DLD1 (cell line): ENCODE measurements around the gene CCNA2.

ENCODE experiments used
- in situ Hi-C: cut with HindIII; loops from 2 replicates; pipeline ENCODE4 v1.10.0; 2017; ENCODE audit warnings: low sequenced_read_pairs

CCNA2 gene

GRCh38 chr4:121823505-121824170, at the start of gene CCNA2:
Gene CCNA2, minus strand, starts transcription at chr4:121823883. Its CDS starts 255 bp downstream, at chr4:121823628.
- in situ Hi-C loops, result no loop called here

GRCh38 chr4:121869841-121870822, 46.4 kb upstream of the CCNA2 start, which contains the start of gene BBS7:
Gene BBS7, minus strand, starts transcription at chr4:121870474. Its CDS starts 161 bp downstream, at chr4:121870313.
- in situ Hi-C loops, result no loop called here

- in situ Hi-C loops, result no loop called here
Measured at GRCh38 chr4:121863799-121864198, 40.1 kb upstream of the CCNA2 start.

GRCh38 chr4:121861426-121861825, 37.7 kb upstream of the CCNA2 start:
- in situ Hi-C loops, result no loop called here

GRCh38 chr4:121860121-121860520, 36.4 kb upstream of the CCNA2 start:
- in situ Hi-C loops, result no loop called here

GRCh38 chr4:121851354-121851753, 27.7 kb upstream of the CCNA2 start:
- in situ Hi-C loops, result no loop called here

- in situ Hi-C loops, result no loop called here
Measured at GRCh38 chr4:121846662-121847061, 23.0 kb upstream of the CCNA2 start.

GRCh38 chr4:121842862-121843261, 19.2 kb upstream of the CCNA2 start:
- in situ Hi-C loops, result no loop called here

- in situ Hi-C loops, result no loop called here
Measured at GRCh38 chr4:121838136-121838535, 14.5 kb upstream of the CCNA2 start.

GRCh38 chr4:121829511-121829910, 5.8 kb upstream of the CCNA2 start:
- in situ Hi-C loops, result no loop called here

GRCh38 chr4:121827853-121828252, 4.2 kb upstream of the CCNA2 start:
- in situ Hi-C loops, result no loop called here

GRCh38 chr4:121824950-121825349, 1.3 kb upstream of the CCNA2 start:
- in situ Hi-C loops, result no loop called here

- in situ Hi-C loops, result no loop called here
Measured at GRCh38 chr4:121824171-121824527, 466 bp upstream of the CCNA2 start.

- in situ Hi-C loops, result no loop called here
Measured at GRCh38 chr4:121822796-121823504, 733 bp downstream of the CCNA2 start.

GRCh38 chr4:121822047-121822446, 1.6 kb downstream of the CCNA2 start:
- in situ Hi-C loops, result no loop called here

GRCh38 chr4:121819216-121819965, 4.3 kb downstream of the CCNA2 start:
- in situ Hi-C loops, result no loop called here

- in situ Hi-C loops, result no loop called here
Measured at GRCh38 chr4:121818215-121818614, 5.5 kb downstream of the CCNA2 start.

GRCh38 chr4:121817701-121818100, 6.0 kb downstream of the CCNA2 start:
- in situ Hi-C loops, result no loop called here

- in situ Hi-C loops, result no loop called here
Measured at GRCh38 chr4:121817006-121817405, 6.7 kb downstream of the CCNA2 start.

- in situ Hi-C loops, result no loop called here
Measured at GRCh38 chr4:121814756-121815155, 8.9 kb downstream of the CCNA2 start.

GRCh38 chr4:121811122-121811521, 12.6 kb downstream of the CCNA2 start:
- in situ Hi-C loops, result no loop called here
